HCT116 (cell line): ENCODE data around the gene MCCD1. TPM values are rescaled to one million over a fixed set of nuclear protein-coding genes. Genes with fewer than 3 reads are reported as not detected.
A peak's percentile ranks its signal among the peaks of the same experiment; 100 is the strongest.

ENCODE experiments used
- ATAC-seq: fragments of 200-7000 bp; cut with Tn5 transposase; 2 replicates; pipeline ENCODE4 v1.9.1; 2020; ENCODE audit warnings: mild to moderate bottlenecking, moderate library complexity
- BruUV-seq: library from RNA; stranded (reverse); fragments of 400-500 nt; replicated peaks from 2 replicates; lab custom pipeline; 2021; lab: Mats Ljungman, UMichigan
- CTCF ChIA-PET: fragments of 300-600 bp; sonication (Branson Sonifier 250); formaldehyde crosslinking; loops from one replicate; lab custom pipeline; 2021; ENCODE audit warnings: antibody characterized with exemption; lab: Charles Lee
- POLR2A ChIA-PET: fragments of 300-600, 350-600 bp; sonication (Branson Sonifier 250); formaldehyde crosslinking; loops from one replicate; lab custom pipeline; 2021; ENCODE audit warnings: antibody characterized with exemption; lab: Charles Lee
- RAD21 ChIA-PET, 2 experiments: fragments of 300-600 bp; sonication (Branson Sonifier 250); formaldehyde crosslinking; loops; one replicate each; lab custom pipeline; 2023; ENCODE audit warnings: low total read pairs in 2 of 2; ENCODE audit not compliant: uncharacterized antibody in 2 of 2, unreplicated experiment in 2 of 2, low non-redundant PET in 1 of 2; lab: Charles Lee
- DNase-seq: peaks from one replicate; pipeline ENCODE4 v3.0.0-alpha.2; 2010; ENCODE audit warnings: low read depth, low spot score
- H2AFZ ChIP-seq: fragments of 200-600 bp; shearing (Covaris generic), sonication (generic); 2 replicates; pipeline ENCODE4 v1.6.1; 2017; ENCODE audit warnings: low read depth, mixed run types, mixed read lengths, antibody characterized with exemption, low read length; ENCODE audit not compliant: poor library complexity, severe bottlenecking
- H3K27ac ChIP-seq: 2 replicates; pipeline ENCODE4 v1.5.1; 2012; ENCODE audit warnings: low read depth, low read length
- H3K27me3 ChIP-seq: fragments of 200-600 bp; sonication (generic); 2 replicates; pipeline ENCODE4 v1.6.1; 2016; ENCODE audit warnings: mixed run types, low read length, mixed read lengths; ENCODE audit not compliant: insufficient read depth
- H3K36me3 ChIP-seq, 2 experiments: fragments of 200-500 bp in 1 of 2; fragments of 200-600 bp in 1 of 2; sonication (Bioruptor generic) in 1 of 2; sonication (generic) in 1 of 2; 2 replicates each; pipeline versions ENCODE4 v1.5.1 to v1.6.1; 2014 to 2016; ENCODE audit warnings: low read length in 2 of 2, inconsistent platforms in 1 of 2, mixed read lengths in 1 of 2, mixed run types in 1 of 2; ENCODE audit not compliant: insufficient read depth in 2 of 2, control insufficient read depth in 1 of 2
- H3K4me1 ChIP-seq, 2 experiments: fragments of 200-600 bp in 1 of 2; sonication (generic) in 1 of 2; 2 replicates each; pipeline versions ENCODE4 v1.5.1 to v1.6.1; 2012 to 2017; ENCODE audit warnings: low read length in 2 of 2, inconsistent platforms in 1 of 2, mild to moderate bottlenecking in 1 of 2, mixed read lengths in 1 of 2, mixed run types in 1 of 2, moderate library complexity in 1 of 2; ENCODE audit not compliant: insufficient read depth in 2 of 2, control insufficient read depth in 1 of 2
- H3K4me2 ChIP-seq: fragments of 200-600 bp; sonication (generic); 2 replicates; pipeline ENCODE4 v1.6.1; 2017; ENCODE audit warnings: mixed run types, low read length, mixed read lengths
- H3K4me3 ChIP-seq, 2 experiments: fragments of 200-600 bp in 1 of 2; sonication (generic) in 1 of 2; replicated peaks in 1 of 2; 2 replicates each; pipeline ENCODE4 v1.5.1; 2011 to 2016; ENCODE audit warnings: low read length in 2 of 2, control low read depth in 1 of 2, low read depth in 1 of 2, mild to moderate bottlenecking in 1 of 2, mixed read lengths in 1 of 2, mixed run types in 1 of 2
- H3K79me2 ChIP-seq: fragments of 200-600 bp; sonication (generic); 2 replicates; pipeline ENCODE4 v1.6.1; 2017; ENCODE audit warnings: mild to moderate bottlenecking, mixed run types, low read length, moderate library complexity, mixed read lengths; ENCODE audit not compliant: insufficient read depth
- H3K9ac ChIP-seq: fragments of 200-600 bp; sonication (generic); 2 replicates; pipeline ENCODE4 v1.6.1; 2016; ENCODE audit warnings: low read length, mixed read lengths
- H3K9me2 ChIP-seq: fragments of 200-600 bp; sonication (generic), shearing (Covaris generic); 2 replicates; pipeline ENCODE4 v1.6.1; 2017; ENCODE audit warnings: mixed run types, mild to moderate bottlenecking, moderate library complexity; ENCODE audit not compliant: insufficient read depth
- H3K9me3 ChIP-seq, 2 experiments: fragments of 200-500 bp in 1 of 2; fragments of 200-600 bp in 1 of 2; sonication (Bioruptor generic) in 1 of 2; sonication (generic) in 1 of 2; 2 replicates each; pipeline ENCODE4 v1.6.1; 2014 to 2017; ENCODE audit warnings: low read length in 2 of 2, mixed read lengths in 2 of 2, inconsistent platforms in 1 of 2, low read depth in 1 of 2, mild to moderate bottlenecking in 1 of 2, mixed run types in 1 of 2, moderate library complexity in 1 of 2; ENCODE audit not compliant: control insufficient read depth in 1 of 2, insufficient read depth in 1 of 2
- H4K20me1 ChIP-seq: fragments of 200-600 bp; sonication (generic), shearing (Covaris generic); 2 replicates; pipeline ENCODE4 v1.6.1; 2017; ENCODE audit warnings: mixed run types, mild to moderate bottlenecking, moderate library complexity; ENCODE audit not compliant: insufficient read depth
- CEBPB ChIP-seq: IDR thresholded peaks from 2 replicates; pipeline ENCODE4 v1.6.1; 2012; ENCODE audit warnings: low read depth
- EGR1 ChIP-seq: IDR thresholded peaks from 2 replicates; pipeline ENCODE4 v1.6.1; 2012; ENCODE audit warnings: low read depth
- FOSL1 ChIP-seq: IDR thresholded peaks from 2 replicates; pipeline ENCODE4 v1.6.1; 2012; ENCODE audit warnings: low read depth
- REST ChIP-seq: IDR thresholded peaks from 2 replicates; pipeline ENCODE4 v1.6.1; 2012; ENCODE audit warnings: low read depth
- SRF ChIP-seq: IDR thresholded peaks from 2 replicates; pipeline ENCODE4 v1.6.1; 2012; ENCODE audit warnings: low read depth
- TCF7L2 ChIP-seq: IDR thresholded peaks from 2 replicates; pipeline ENCODE4 v1.7.0; 2011; ENCODE audit warnings: borderline replicate concordance, inconsistent platforms; ENCODE audit not compliant: insufficient read depth, insufficient read length; ENCODE audit errors: extremely low read depth
- YY1 ChIP-seq: IDR thresholded peaks from 2 replicates; pipeline ENCODE4 v1.6.1; 2011; ENCODE audit warnings: low read length, low read depth, moderate library complexity, mild to moderate bottlenecking; ENCODE audit not compliant: insufficient replicate concordance; ENCODE audit errors: extremely low read depth
- ZNF274 ChIP-seq: fragments of 200-500 bp; sonication (Bioruptor generic); IDR thresholded peaks from 2 replicates; pipeline ENCODE4 v1.6.1; 2014; ENCODE audit warnings: mild to moderate bottlenecking, low read depth, low read length, inconsistent platforms
- intact Hi-C: fragments of 100-400 bp; cut with micrococcal nuclease; formaldehyde crosslinking; loops from 2 replicates; pipeline ENCODE4 v1.10.0; 2022
- total RNA-seq: library from RNA; stranded (reverse); gene quantifications from one replicate; pipeline ENCODE4 v1.2.1, GENCODE V29; 2021; ENCODE audit not compliant: unreplicated experiment
- TF ChIP-seq, protein P1 (sequence below): IDR thresholded peaks from 2 replicates; pipeline ENCODE4 v1.6.1; 2012
- TF ChIP-seq, protein P2 (sequence below): IDR thresholded peaks from 2 replicates; pipeline ENCODE4 v1.6.1; 2011; ENCODE audit warnings: mild to moderate bottlenecking, low read length, moderate library complexity; ENCODE audit not compliant: insufficient replicate concordance; ENCODE audit errors: extremely low read depth

Gene MCCD1
- total RNA-seq, 1 experiment from 2014 or later: not detected

DNA sequence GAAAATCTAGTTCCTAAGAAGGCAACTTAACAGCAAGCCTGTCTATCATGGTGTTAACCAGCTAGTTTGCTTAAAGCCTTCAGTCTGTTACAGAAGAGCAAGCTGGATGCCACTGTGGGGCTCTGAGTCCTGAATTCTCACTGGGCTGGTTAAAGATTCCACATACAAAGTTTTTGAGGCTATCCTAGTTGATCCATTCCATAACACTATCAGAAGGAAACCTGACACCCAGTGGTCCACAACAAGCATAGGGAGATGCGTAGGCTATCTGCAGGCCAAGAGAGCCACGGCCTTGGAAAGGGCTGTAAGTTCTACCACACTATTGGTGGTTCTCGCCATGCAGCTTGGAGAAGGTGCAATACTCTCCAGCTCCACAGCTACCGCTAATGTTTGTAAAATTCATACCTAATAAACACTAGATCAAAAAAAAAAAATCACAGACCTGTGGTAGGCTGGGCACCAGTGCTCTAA lies 420 bp upstream of the MCCD1 start:
- no peak overlapping the region for H3K4me2 ChIP-seq
- H3K4me3 ChIP-seq: no peak overlapping the region
- peaks cover 26 to 29% of the 10 kb centered on the region in 2 experiments; a peak in 3 of 4 replicates for H3K36me3 ChIP-seq
- peaks cover 11% of the 10 kb centered on the region; the same call in 1 of the 2 replicates for H4K20me1 ChIP-seq
- TF ChIP-seq CEBPB (no peak), TCF7L2 (no peak), YY1 (no peak), SRF (no peak), ZNF274 (no peak), FOSL1 (no peak), EGR1 (no peak), REST (no peak)
- TF ChIP-seq, protein P1, sequence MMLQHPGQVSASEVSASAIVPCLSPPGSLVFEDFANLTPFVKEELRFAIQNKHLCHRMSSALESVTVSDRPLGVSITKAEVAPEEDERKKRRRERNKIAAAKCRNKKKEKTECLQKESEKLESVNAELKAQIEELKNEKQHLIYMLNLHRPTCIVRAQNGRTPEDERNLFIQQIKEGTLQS: no peak
- TF ChIP-seq, protein P2, sequence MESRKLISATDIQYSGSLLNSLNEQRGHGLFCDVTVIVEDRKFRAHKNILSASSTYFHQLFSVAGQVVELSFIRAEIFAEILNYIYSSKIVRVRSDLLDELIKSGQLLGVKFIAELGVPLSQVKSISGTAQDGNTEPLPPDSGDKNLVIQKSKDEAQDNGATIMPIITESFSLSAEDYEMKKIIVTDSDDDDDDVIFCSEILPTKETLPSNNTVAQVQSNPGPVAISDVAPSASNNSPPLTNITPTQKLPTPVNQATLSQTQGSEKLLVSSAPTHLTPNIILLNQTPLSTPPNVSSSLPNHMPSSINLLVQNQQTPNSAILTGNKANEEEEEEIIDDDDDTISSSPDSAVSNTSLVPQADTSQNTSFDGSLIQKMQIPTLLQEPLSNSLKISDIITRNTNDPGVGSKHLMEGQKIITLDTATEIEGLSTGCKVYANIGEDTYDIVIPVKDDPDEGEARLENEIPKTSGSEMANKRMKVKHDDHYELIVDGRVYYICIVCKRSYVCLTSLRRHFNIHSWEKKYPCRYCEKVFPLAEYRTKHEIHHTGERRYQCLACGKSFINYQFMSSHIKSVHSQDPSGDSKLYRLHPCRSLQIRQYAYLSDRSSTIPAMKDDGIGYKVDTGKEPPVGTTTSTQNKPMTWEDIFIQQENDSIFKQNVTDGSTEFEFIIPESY: no peak
- BruUV-seq: no TSS peak
- no peaks in the 10 kb centered on the region for H3K9me3 ChIP-seq
- no peaks in the 10 kb centered on the region for H3K27me3 ChIP-seq
- H3K79me2 ChIP-seq: peaks cover 9% of the 10 kb centered on the region; the same call in 1 of the 2 replicates
- H3K9me2 ChIP-seq: no peaks in the 10 kb centered on the region
- ChIA-PET RAD21 (interaction anchor here in 1 of 2 experiments (0.6 kb wide), 1 partner anchor 168 kb away, joined by 6 read pairs; no protein-coding TSS in a partner anchor), CTCF (interaction anchor here (0.7 kb wide), 1 partner anchor 162 kb away, joined by 3 read pairs; no protein-coding TSS in a partner anchor), POLR2A (interaction anchor here (0.7 to 2.5 kb wide), 6 partner anchors 13 to 1106 kb away, joined by 3 to 10 read pairs (median 4); partner anchors contain the start of genes DDX39B and MICB)
- no peak overlapping the region for H3K27ac ChIP-seq
- H3K9ac ChIP-seq: no peak overlapping the region
- peak; percentile 27; the same call in 1 of the 2 replicates for ATAC-seq
- H3K4me1 ChIP-seq: no peaks in the 10 kb centered on the region; a peak in 1 of 4 replicates
- intact Hi-C loops: no loop called here
- no peak overlapping the region for H2AFZ ChIP-seq
- DNase-seq: no peak
